ENCODE data around the gene ARAP2.

DNA sequence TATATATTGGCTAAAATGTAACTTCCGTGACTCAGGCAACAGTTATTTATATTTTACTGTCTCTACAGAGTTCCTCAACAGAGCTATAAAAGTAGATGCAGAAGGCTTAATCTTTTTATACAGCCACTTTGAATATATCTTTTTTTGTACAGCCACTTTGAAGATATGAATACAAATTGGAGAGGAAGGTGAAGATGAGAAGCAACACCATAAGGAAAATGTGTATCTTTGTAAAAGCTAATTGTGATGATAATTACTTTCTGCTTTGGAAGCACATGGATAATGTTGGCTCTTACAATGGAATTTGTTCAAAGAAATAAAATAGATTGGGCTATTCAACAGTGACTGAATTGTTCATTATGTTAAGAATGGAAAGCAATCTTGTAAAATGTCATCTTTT, 205.8 kb downstream of the ARAP2 start:
- TF ChIP-seq, protein P1, sequence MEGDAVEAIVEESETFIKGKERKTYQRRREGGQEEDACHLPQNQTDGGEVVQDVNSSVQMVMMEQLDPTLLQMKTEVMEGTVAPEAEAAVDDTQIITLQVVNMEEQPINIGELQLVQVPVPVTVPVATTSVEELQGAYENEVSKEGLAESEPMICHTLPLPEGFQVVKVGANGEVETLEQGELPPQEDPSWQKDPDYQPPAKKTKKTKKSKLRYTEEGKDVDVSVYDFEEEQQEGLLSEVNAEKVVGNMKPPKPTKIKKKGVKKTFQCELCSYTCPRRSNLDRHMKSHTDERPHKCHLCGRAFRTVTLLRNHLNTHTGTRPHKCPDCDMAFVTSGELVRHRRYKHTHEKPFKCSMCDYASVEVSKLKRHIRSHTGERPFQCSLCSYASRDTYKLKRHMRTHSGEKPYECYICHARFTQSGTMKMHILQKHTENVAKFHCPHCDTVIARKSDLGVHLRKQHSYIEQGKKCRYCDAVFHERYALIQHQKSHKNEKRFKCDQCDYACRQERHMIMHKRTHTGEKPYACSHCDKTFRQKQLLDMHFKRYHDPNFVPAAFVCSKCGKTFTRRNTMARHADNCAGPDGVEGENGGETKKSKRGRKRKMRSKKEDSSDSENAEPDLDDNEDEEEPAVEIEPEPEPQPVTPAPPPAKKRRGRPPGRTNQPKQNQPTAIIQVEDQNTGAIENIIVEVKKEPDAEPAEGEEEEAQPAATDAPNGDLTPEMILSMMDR (IDR thresholded peaks at IDR 0.05; ENCODE audit: insufficient read depth, low read length, poor library complexity, severe bottlenecking) = no peak
- no peak for TF ChIP-seq EZH2phosphoT487 (conservative IDR thresholded peaks at IDR 0.05; ENCODE audit: low read length)

All from SU-DHL-6 (cell line).